Activated CD4-positive, alpha-beta T cell treated with anti-CD3 and anti-CD28 coated beads for 36 hours (primary cell): Measurements from ENCODE around the gene PRRC2C. TPM values are rescaled to one million over a fixed set of nuclear protein-coding genes. Genes with fewer than 3 reads are reported as not detected.
"Not testable (repeated sequence)": the region's sequence is repeated elsewhere in the genome, so short reads cannot be mapped to it uniquely, and the experiment has no call there.

Experiments
- ATAC-seq: fragments of 200-7000 bp; cut with Tn5 transposase; one replicate; pipeline ENCODE4 v1.10.0; 2021; ENCODE audit warnings: mild to moderate bottlenecking, moderate library complexity
- CTCF ChIA-PET: fragments of 350-600 bp; sonication (Branson Sonifier 250); formaldehyde crosslinking; loops from one replicate; lab custom pipeline; 2021; ENCODE audit warnings: antibody characterized with exemption; lab: Charles Lee
- POLR2A ChIA-PET: fragments of 350-600 bp; sonication (Branson Sonifier 250); formaldehyde crosslinking; loops from one replicate; lab custom pipeline; 2021; ENCODE audit warnings: antibody characterized with exemption, inconsistent platforms; lab: Charles Lee
- DNase-seq: peaks from one replicate; pipeline ENCODE4 v3.0.0-alpha.2; 2020
- H3K27ac Mint-ChIP-seq: one replicate; pipeline ENCODE4 v1.8.0; 2021; ENCODE audit warnings: mixed read lengths
- H3K27me3 Mint-ChIP-seq: one replicate; pipeline ENCODE4 v1.8.0; 2021; ENCODE audit warnings: mixed read lengths
- H3K36me3 Mint-ChIP-seq: one replicate; pipeline ENCODE4 v1.8.0; 2021; ENCODE audit warnings: low read depth, mixed read lengths
- H3K4me1 Mint-ChIP-seq: one replicate; pipeline ENCODE4 v1.8.0; 2021; ENCODE audit warnings: mixed read lengths
- H3K4me3 Mint-ChIP-seq: one replicate; pipeline ENCODE4 v1.8.0; 2021; ENCODE audit warnings: mild to moderate bottlenecking, moderate library complexity, mixed read lengths
- H3K9me3 Mint-ChIP-seq: one replicate; pipeline ENCODE4 v1.8.0; 2021; ENCODE audit warnings: low read depth, mixed read lengths
- intact Hi-C, 2 experiments: fragments of 100-400 bp; cut with DNase I in 1 of 2; cut with micrococcal nuclease in 1 of 2; formaldehyde crosslinking; loops; one replicate each; pipeline versions ENCODE4 v1.14.2 to v1.15.1; 2022 to 2024; cut with DNase I, micrococcal nuclease
- total RNA-seq, 2 experiments: library from RNA; stranded (reverse); gene quantifications; one replicate each; pipeline ENCODE4 v1.2.3, GENCODE V29; 2021

PRRC2C gene
- 100 to 1,000 TPM; 233 to 351 TPM for total RNA-seq

- Mint-ChIP-seq H3K27ac (peak within 1 kb of the TSS; percentile 95), H3K4me3 (peak within 1 kb of the TSS; percentile 82), H3K9me3 (no peaks in the 10 kb centered on the region), H3K4me1 (peaks cover 43% of the 10 kb centered on the region), H3K27me3 (no peaks in the 10 kb centered on the region), H3K36me3 (peaks cover 33% of the 10 kb centered on the region)
- ChIA-PET CTCF (interaction anchor here (0.7 to 2.6 kb wide), 23 partner anchors 9 to 1047 kb away, joined by 3 to 15 read pairs (median 5); partner anchors contain the start of genes FMO4 and SUCO), POLR2A (interaction anchor here (0.8 to 1.4 kb wide), 5 partner anchors 8 to 172 kb away, joined by 3 to 12 read pairs (median 3); no protein-coding TSS in a partner anchor)
- intact Hi-C loops = loop anchor here (1.0 to 5.0 kb wide), 14 partner anchors 9 to 1592 kb away; partner anchors contain the start of genes GORAB (in 2 of the 2), METTL13 (in 2 of the 2), VAMP4 (in 2 of the 2) and FMO4 (in 1 of the 2)
- DNase-seq (peak; percentile 97), ATAC-seq (peak; percentile 90)
Measured at GRCh38 chr1:171485375-171486047, at the start of gene PRRC2C. PRRC2C (plus strand) TSS chr1:171485530; CDS start chr1:171512089, 26,559 bp downstream.

GRCh38 chr1:171438441-171438840 is 46.9 kb upstream of the PRRC2C start:
- peaks cover 14% of the 10 kb centered on the region for H3K4me1 Mint-ChIP-seq
- H3K9me3 Mint-ChIP-seq = no peaks in the 10 kb centered on the region
- no peaks in the 10 kb centered on the region for H3K36me3 Mint-ChIP-seq
- H3K27me3 Mint-ChIP-seq = no peaks in the 10 kb centered on the region
- intact Hi-C loops = no loop called here
- ATAC-seq (no peak), DNase-seq (no peak)
- POLR2A ChIA-PET = no interaction called here
- no peak overlapping the region for H3K4me3 Mint-ChIP-seq
- no peak overlapping the region for H3K27ac Mint-ChIP-seq
- CTCF ChIA-PET = no interaction called here

DNA sequence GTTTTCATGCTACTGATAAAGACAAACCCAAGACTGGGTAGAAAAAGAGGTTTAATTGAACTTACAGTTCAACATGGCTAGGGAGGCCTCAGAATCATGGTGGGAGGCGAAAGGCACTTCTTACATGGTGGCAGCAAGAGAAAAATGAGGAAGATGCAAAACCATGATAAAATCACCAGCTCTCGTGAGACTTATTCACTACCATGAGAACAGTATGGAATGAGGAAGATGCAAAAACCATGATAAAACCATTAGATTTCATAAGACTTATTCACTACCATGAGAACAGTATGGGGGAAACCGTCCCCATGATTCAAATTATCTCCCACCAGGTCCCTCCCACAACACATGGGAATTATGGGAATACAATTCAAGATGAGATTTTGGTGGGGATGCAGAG is 45.1 kb upstream of the PRRC2C start:
- H3K27ac Mint-ChIP-seq, H3K4me1 Mint-ChIP-seq, ATAC-seq, intact Hi-C loops, DNase-seq, H3K9me3 Mint-ChIP-seq, CTCF ChIA-PET, H3K4me3 Mint-ChIP-seq, H3K27me3 Mint-ChIP-seq, H3K36me3 Mint-ChIP-seq: not testable (repeated sequence)
- POLR2A ChIA-PET = interaction anchor here (0.6 kb wide), 1 partner anchor 164 kb away, joined by 9 read pairs; no protein-coding TSS in a partner anchor

GRCh38 chr1:171441278-171441895 is 43.9 kb upstream of the PRRC2C start:
- H3K4me3 Mint-ChIP-seq, DNase-seq, H3K9me3 Mint-ChIP-seq, ATAC-seq, intact Hi-C loops, POLR2A ChIA-PET, H3K36me3 Mint-ChIP-seq, H3K27me3 Mint-ChIP-seq, H3K4me1 Mint-ChIP-seq, H3K27ac Mint-ChIP-seq: not testable (repeated sequence)
- CTCF ChIA-PET = interaction anchor here (0.7 kb wide), 1 partner anchor 417 kb away, joined by 3 read pairs; no protein-coding TSS in a partner anchor

DNA sequence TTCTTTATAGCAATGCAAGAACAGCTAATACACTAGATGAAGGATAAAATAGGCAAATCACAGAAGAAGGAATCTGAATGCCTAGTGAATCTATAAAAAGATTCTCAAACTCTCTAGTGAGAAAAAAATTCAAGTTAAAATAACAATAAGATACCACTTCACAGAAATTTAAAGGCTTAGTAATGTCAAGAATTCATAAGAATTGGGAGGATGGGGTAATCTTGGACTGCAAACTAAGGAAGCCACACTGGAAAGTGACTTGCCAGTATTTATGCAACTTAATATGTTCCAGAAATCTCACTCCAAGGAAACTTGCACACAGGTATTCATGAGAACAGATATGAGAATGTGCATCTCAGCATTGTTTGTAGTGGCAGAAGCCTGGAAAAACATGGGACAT is 38.9 kb upstream of the PRRC2C start:
- Mint-ChIP-seq H3K27ac (no peak overlapping the region), H3K9me3 (no peaks in the 10 kb centered on the region), H3K36me3 (no peaks in the 10 kb centered on the region), H3K27me3 (peaks cover 2% of the 10 kb centered on the region), H3K4me3 (no peak overlapping the region), H3K4me1 (no peaks in the 10 kb centered on the region)
- no peak for ATAC-seq
- CTCF ChIA-PET = no interaction called here
- DNase-seq = no peak
- POLR2A ChIA-PET = no interaction called here
- intact Hi-C loops = no loop called here

- Mint-ChIP-seq H3K27me3 (peaks cover 13% of the 10 kb centered on the region), H3K36me3 (no peaks in the 10 kb centered on the region), H3K4me1 (no peaks in the 10 kb centered on the region), H3K4me3 (no peak overlapping the region), H3K27ac (no peak overlapping the region), H3K9me3 (peaks cover 5% of the 10 kb centered on the region)
- CTCF ChIA-PET = no interaction called here
- ATAC-seq = no peak
- intact Hi-C loops = no loop called here
- POLR2A ChIA-PET = no interaction called here
- no peak for DNase-seq
Measured at GRCh38 chr1:171455967-171456366, 29.4 kb upstream of the PRRC2C start.

- DNase-seq (no peak), ATAC-seq (no peak)
- H3K4me1 Mint-ChIP-seq = no peaks in the 10 kb centered on the region
- CTCF ChIA-PET = interaction anchor here (1.4 kb wide), 1 partner anchor 28 kb away, joined by 5 read pairs; the partner anchor contains the start of gene PRRC2C
- H3K36me3 Mint-ChIP-seq = no peaks in the 10 kb centered on the region
- POLR2A ChIA-PET = no interaction called here
- peaks cover 9% of the 10 kb centered on the region for H3K27me3 Mint-ChIP-seq
- H3K27ac Mint-ChIP-seq = no peak overlapping the region
- no peak overlapping the region for H3K4me3 Mint-ChIP-seq
- H3K9me3 Mint-ChIP-seq = peaks cover 3% of the 10 kb centered on the region
- intact Hi-C loops = no loop called here
Measured at GRCh38 chr1:171457412-171457811, 27.9 kb upstream of the PRRC2C start.

GRCh38 chr1:171460018-171460620 is 25.2 kb upstream of the PRRC2C start:
- Mint-ChIP-seq H3K4me3 (no peak overlapping the region), H3K9me3 (no peaks in the 10 kb centered on the region), H3K27ac (no peak overlapping the region), H3K4me1 (no peaks in the 10 kb centered on the region), H3K27me3 (peaks cover 6% of the 10 kb centered on the region), H3K36me3 (no peaks in the 10 kb centered on the region)
- ChIA-PET POLR2A (no interaction called here), CTCF (no interaction called here)
- ATAC-seq (no peak), DNase-seq (no peak)
- intact Hi-C loops = no loop called here

DNA sequence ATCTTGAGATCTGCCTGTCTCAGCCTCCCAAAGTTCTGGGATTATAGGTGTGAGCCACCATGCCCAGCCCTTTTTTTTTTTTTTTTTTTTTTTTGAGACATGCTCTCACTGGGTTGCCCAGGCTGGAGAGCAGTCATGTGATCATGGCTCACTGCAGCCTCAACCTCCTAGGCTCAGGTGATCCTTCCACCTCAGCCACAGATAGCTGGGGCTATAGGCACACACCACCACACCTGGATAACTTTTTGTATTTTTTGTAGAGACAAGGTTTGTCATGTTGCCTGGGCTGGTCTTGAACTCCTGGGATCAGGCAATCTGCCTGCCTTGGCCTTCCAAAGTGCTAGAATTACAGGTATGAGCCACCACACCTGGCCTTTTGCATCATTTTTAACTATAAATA is 17.7 kb upstream of the PRRC2C start:
- no peaks in the 10 kb centered on the region for H3K4me1 Mint-ChIP-seq
- H3K27me3 Mint-ChIP-seq = no peaks in the 10 kb centered on the region
- CTCF ChIA-PET = interaction anchor here (1.0 kb wide), 1 partner anchor 154 kb away, joined by 3 read pairs; the partner anchor contains the start of gene FMO4

GRCh38 chr1:171468120-171468750 is 17.1 kb upstream of the PRRC2C start:
- Mint-ChIP-seq H3K27me3 (no peaks in the 10 kb centered on the region), H3K27ac (no peak overlapping the region), H3K9me3 (no peaks in the 10 kb centered on the region), H3K4me3 (no peak overlapping the region), H3K36me3 (no peaks in the 10 kb centered on the region), H3K4me1 (no peaks in the 10 kb centered on the region)
- DNase-seq (no peak), ATAC-seq (peak; percentile 63)
- intact Hi-C loops = no loop called here
- ChIA-PET POLR2A (no interaction called here), CTCF (interaction anchor here (1.0 kb wide), 1 partner anchor 154 kb away, joined by 3 read pairs; the partner anchor contains the start of gene FMO4)

More for the DNA sequence above, 17.7 kb upstream of the PRRC2C start:
- Mint-ChIP-seq H3K9me3 (no peaks in the 10 kb centered on the region), H3K4me3 (no peak overlapping the region), H3K27ac (no peak overlapping the region), H3K36me3 (no peaks in the 10 kb centered on the region)
- no peak for ATAC-seq
- no peak for DNase-seq
- POLR2A ChIA-PET = no interaction called here
- intact Hi-C loops = no loop called here

- H3K9me3 Mint-ChIP-seq = no peaks in the 10 kb centered on the region
- POLR2A ChIA-PET = no interaction called here
Measured at GRCh38 chr1:171470726-171471125, 14.6 kb upstream of the PRRC2C start.

More at GRCh38 chr1:171470726-171471125, 14.6 kb upstream of the PRRC2C start:
- ATAC-seq = no peak
- no peaks in the 10 kb centered on the region for H3K4me1 Mint-ChIP-seq
- intact Hi-C loops = no loop called here
- no peak overlapping the region for H3K27ac Mint-ChIP-seq
- CTCF ChIA-PET = no interaction called here
- H3K36me3 Mint-ChIP-seq = no peaks in the 10 kb centered on the region
- no peak overlapping the region for H3K4me3 Mint-ChIP-seq
- peaks cover 2% of the 10 kb centered on the region for H3K27me3 Mint-ChIP-seq
- no peak for DNase-seq
